ENCODE data around the gene KRTAP4-8.

DNA sequence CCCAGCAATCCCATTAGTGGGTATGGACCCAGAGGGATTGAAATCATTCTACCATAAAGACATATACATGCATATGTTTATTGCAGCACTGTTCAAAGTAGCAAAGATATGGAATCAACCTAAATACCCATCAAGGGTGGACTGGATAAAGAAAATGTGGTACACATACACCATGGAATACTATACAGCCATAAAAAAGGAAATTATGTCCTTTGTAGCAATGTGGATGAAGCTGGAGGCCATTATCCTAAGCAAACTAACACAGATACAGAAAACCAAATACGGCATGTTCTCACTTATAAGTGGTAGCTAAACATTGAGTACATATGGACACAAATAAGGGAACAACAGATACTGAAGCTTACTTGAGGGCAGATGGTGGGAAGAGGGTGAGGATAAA is 40.4 kb downstream of the KRTAP4-8 start:
- no peak for TF ChIP-seq POLR2A (IDR thresholded peaks at IDR 0.05)
- TF ChIP-seq, protein P1, sequence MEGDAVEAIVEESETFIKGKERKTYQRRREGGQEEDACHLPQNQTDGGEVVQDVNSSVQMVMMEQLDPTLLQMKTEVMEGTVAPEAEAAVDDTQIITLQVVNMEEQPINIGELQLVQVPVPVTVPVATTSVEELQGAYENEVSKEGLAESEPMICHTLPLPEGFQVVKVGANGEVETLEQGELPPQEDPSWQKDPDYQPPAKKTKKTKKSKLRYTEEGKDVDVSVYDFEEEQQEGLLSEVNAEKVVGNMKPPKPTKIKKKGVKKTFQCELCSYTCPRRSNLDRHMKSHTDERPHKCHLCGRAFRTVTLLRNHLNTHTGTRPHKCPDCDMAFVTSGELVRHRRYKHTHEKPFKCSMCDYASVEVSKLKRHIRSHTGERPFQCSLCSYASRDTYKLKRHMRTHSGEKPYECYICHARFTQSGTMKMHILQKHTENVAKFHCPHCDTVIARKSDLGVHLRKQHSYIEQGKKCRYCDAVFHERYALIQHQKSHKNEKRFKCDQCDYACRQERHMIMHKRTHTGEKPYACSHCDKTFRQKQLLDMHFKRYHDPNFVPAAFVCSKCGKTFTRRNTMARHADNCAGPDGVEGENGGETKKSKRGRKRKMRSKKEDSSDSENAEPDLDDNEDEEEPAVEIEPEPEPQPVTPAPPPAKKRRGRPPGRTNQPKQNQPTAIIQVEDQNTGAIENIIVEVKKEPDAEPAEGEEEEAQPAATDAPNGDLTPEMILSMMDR (IDR thresholded peaks at IDR 0.05), result no peak
